OCI-LY3 (cell line): ENCODE measurements around the gene ELL2.

ENCODE experiments used
- H2AFZ ChIP-seq: fragments of 200-600, 300-600 bp; shearing (Covaris generic); 2 replicates; pipeline ENCODE4 v1.6.0; 2014; ENCODE audit warnings: antibody characterized with exemption, low read depth, low read length
- H3K27ac ChIP-seq: fragments of 200-600, 300-600 bp; sonication (generic); 2 replicates; pipeline ENCODE4 v1.5.1; 2014; ENCODE audit warnings: mild to moderate bottlenecking, low read length, moderate library complexity, mixed read lengths
- H3K27me3 ChIP-seq: fragments of 200-600, 300-600 bp; sonication (generic); 2 replicates; pipeline ENCODE4 v1.6.1; 2014; ENCODE audit warnings: low read depth, low read length, mixed read lengths
- H3K36me3 ChIP-seq: fragments of 200-600, 300-600 bp; sonication (generic); replicated peaks from 2 replicates; pipeline ENCODE3; 2014; ENCODE audit warnings: low read depth, low read length, mixed read lengths
- H3K4me1 ChIP-seq: fragments of 300-600, 200-600 bp; sonication (generic); 2 replicates; pipeline ENCODE4 v1.6.1; 2014; ENCODE audit warnings: low read length, mixed read lengths
- H3K4me2 ChIP-seq: fragments of 200-600, 300-600 bp; sonication (generic); 2 replicates; pipeline ENCODE4 v1.6.1; 2014; ENCODE audit warnings: low read length, mixed read lengths
- H3K4me3 ChIP-seq: fragments of 300-600, 200-600 bp; sonication (generic); 2 replicates; pipeline ENCODE4 v1.5.1; 2014; ENCODE audit warnings: antibody characterized with exemption, mild to moderate bottlenecking, low read length, moderate library complexity
- H3K79me2 ChIP-seq: fragments of 300-600, 200-600 bp; shearing (Covaris generic); 2 replicates; pipeline ENCODE4 v1.6.1; 2014; ENCODE audit warnings: mild to moderate bottlenecking, low read length, mixed read lengths
- H3K9ac ChIP-seq: fragments of 300-600, 200-600 bp; shearing (Covaris generic); 2 replicates; pipeline ENCODE4 v1.6.0; 2014; ENCODE audit warnings: mild to moderate bottlenecking, low read length, moderate library complexity
- H3K9me3 ChIP-seq: fragments of 200-600, 300-600 bp; shearing (Covaris generic); 2 replicates; pipeline ENCODE4 v1.6.1; 2014; ENCODE audit warnings: low read length, mixed read lengths; ENCODE audit not compliant: insufficient read depth
- H4K20me1 ChIP-seq: fragments of 200-600, 300-600 bp; sonication (generic); 2 replicates; pipeline ENCODE4 v1.6.1; 2016; ENCODE audit warnings: low read length, mixed read lengths; ENCODE audit not compliant: insufficient read depth
- EZH2phosphoT487 ChIP-seq: fragments of 200-600 bp; shearing (Covaris generic); IDR thresholded peaks from 2 replicates; pipeline ENCODE4 v1.6.1; 2018; ENCODE audit warnings: antibody characterized with exemption, mixed run types, low read depth
- TF ChIP-seq, protein P1 (sequence below): fragments of 200-600, 300-600 bp; sonication (generic); IDR thresholded peaks from 2 replicates; pipeline ENCODE4 v1.5.1; 2014; ENCODE audit warnings: antibody characterized with exemption, low read length, low read depth

ELL2 gene

DNA sequence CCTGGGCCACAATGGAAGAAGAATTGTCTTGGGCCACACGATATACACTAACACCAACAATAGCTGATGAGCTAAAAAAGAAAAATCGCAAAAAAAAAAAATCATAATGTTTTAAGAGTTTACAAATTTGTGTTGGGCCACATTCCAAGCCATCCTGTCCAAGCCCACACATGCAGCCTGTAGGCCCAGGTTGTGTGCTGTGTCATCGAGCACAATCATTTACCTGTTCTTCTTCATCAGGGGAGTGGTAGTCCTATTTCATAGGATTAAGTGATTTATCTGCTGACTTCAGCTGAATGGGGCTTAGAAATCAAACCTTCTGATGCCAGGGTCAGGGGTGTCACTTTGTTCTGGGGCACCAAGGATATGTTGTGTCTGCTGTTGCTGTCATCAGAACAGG, 44.6 kb upstream of the ELL2 start:
- H3K4me3 ChIP-seq = no peak overlapping the region
- no peaks in the 10 kb centered on the region for H3K36me3 ChIP-seq
- no peaks in the 10 kb centered on the region for H3K27me3 ChIP-seq
- H3K9ac ChIP-seq = no peak overlapping the region
- no peak overlapping the region for H3K4me2 ChIP-seq
- no peak overlapping the region for H2AFZ ChIP-seq
- no peaks in the 10 kb centered on the region for H3K4me1 ChIP-seq
- H3K9me3 ChIP-seq = no peaks in the 10 kb centered on the region
- no peaks in the 10 kb centered on the region for H4K20me1 ChIP-seq
- TF ChIP-seq EZH2phosphoT487 = no peak
- TF ChIP-seq, protein P1, sequence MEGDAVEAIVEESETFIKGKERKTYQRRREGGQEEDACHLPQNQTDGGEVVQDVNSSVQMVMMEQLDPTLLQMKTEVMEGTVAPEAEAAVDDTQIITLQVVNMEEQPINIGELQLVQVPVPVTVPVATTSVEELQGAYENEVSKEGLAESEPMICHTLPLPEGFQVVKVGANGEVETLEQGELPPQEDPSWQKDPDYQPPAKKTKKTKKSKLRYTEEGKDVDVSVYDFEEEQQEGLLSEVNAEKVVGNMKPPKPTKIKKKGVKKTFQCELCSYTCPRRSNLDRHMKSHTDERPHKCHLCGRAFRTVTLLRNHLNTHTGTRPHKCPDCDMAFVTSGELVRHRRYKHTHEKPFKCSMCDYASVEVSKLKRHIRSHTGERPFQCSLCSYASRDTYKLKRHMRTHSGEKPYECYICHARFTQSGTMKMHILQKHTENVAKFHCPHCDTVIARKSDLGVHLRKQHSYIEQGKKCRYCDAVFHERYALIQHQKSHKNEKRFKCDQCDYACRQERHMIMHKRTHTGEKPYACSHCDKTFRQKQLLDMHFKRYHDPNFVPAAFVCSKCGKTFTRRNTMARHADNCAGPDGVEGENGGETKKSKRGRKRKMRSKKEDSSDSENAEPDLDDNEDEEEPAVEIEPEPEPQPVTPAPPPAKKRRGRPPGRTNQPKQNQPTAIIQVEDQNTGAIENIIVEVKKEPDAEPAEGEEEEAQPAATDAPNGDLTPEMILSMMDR = no peak
- no peak overlapping the region for H3K27ac ChIP-seq
- no peaks in the 10 kb centered on the region for H3K79me2 ChIP-seq

DNA sequence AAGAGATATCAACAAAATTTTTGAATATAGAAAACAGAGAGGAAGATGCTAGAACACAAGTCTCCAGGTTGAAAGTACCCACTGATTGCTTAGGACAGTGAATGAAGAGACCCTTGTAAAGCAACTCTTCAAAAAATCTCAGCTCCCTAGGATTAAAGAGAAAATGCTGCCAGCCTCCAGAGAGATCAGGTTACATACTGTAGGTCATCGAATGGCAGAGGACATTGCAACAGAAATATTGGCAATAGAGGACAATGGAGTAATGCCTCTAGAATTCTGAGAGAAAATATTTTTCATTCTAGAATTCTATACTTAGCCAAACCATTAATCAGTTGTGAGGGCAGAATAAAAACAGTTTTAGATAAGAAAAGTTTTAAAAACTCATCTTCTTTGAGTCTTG, 43.1 kb upstream of the ELL2 start:
- Histone ChIP-seq H4K20me1 (no peaks in the 10 kb centered on the region), H3K27me3 (no peaks in the 10 kb centered on the region), H3K4me3 (no peak overlapping the region), H3K9me3 (no peaks in the 10 kb centered on the region), H3K27ac (no peak overlapping the region), H3K9ac (no peak overlapping the region), H2AFZ (no peak overlapping the region), H3K79me2 (no peaks in the 10 kb centered on the region), H3K4me2 (no peak overlapping the region), H3K4me1 (no peaks in the 10 kb centered on the region), H3K36me3 (no peaks in the 10 kb centered on the region)
- TF ChIP-seq, protein P1 = no peak
- no peak for TF ChIP-seq EZH2phosphoT487

DNA sequence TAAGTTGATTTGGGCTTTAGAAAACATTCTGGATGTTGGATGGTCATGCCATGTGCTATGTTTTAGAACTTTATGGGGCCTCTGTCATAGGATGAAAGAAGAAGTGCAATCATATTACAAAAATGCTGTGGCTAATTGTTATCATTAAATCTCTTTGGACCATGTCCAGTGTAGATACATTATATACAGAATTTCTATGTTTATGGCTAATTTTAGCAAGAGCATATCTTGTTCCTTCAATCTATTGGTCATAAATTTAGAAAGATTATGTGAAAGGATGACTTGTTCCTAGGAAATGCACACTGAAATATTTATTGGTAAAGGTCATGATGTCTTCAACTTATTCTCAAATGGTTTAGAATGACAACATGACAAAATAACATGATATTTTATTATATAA, 42.4 kb upstream of the ELL2 start:
- H3K4me3 ChIP-seq = no peak overlapping the region
- no peaks in the 10 kb centered on the region for H3K4me1 ChIP-seq
- no peaks in the 10 kb centered on the region for H3K79me2 ChIP-seq
- H3K27ac ChIP-seq = no peak overlapping the region
- no peaks in the 10 kb centered on the region for H4K20me1 ChIP-seq
- H3K9ac ChIP-seq = no peak overlapping the region
- TF ChIP-seq, protein P1 = no peak
- TF ChIP-seq EZH2phosphoT487 = no peak
- H3K27me3 ChIP-seq = no peaks in the 10 kb centered on the region
- H3K9me3 ChIP-seq = no peaks in the 10 kb centered on the region
- H3K36me3 ChIP-seq = no peaks in the 10 kb centered on the region
- H3K4me2 ChIP-seq = no peak overlapping the region
- H2AFZ ChIP-seq = no peak overlapping the region

DNA sequence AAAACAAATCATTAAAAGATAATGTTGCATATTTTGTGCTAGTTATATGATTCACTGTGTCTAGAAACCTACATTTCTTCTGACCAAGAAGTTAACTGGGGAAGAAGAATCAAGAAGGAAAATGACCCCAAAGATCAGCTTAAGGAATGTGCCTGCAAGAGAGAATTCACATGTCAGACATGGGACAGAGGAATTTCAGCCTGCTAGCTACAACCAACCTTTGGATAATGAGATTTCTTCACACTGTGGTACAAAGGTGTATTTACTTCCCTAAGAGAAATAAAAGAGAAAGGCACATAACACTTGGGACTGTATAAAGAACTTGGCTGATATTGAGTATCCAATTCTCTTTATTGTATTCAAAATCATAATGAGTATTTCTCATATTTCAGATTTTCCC, 39.6 kb upstream of the ELL2 start:
- Histone ChIP-seq H3K27ac (no peak overlapping the region), H2AFZ (no peak overlapping the region), H3K4me3 (no peak overlapping the region), H3K27me3 (no peaks in the 10 kb centered on the region), H3K36me3 (no peaks in the 10 kb centered on the region), H4K20me1 (no peaks in the 10 kb centered on the region), H3K9me3 (no peaks in the 10 kb centered on the region), H3K4me2 (no peak overlapping the region), H3K79me2 (no peaks in the 10 kb centered on the region), H3K4me1 (peaks cover 11% of the 10 kb centered on the region), H3K9ac (no peak overlapping the region)
- TF ChIP-seq EZH2phosphoT487 = no peak
- TF ChIP-seq, protein P1 = no peak
